ENCODE measurements around the gene USP35.
"Not testable (repeated sequence)": the region's sequence is repeated elsewhere in the genome, so short reads cannot be mapped to it uniquely, and the experiment has no call there.

Gene USP35

GRCh38 chr11:78216571-78217287, 28.0 kb downstream of the USP35 start:
- DNase-seq: no peak

DNA sequence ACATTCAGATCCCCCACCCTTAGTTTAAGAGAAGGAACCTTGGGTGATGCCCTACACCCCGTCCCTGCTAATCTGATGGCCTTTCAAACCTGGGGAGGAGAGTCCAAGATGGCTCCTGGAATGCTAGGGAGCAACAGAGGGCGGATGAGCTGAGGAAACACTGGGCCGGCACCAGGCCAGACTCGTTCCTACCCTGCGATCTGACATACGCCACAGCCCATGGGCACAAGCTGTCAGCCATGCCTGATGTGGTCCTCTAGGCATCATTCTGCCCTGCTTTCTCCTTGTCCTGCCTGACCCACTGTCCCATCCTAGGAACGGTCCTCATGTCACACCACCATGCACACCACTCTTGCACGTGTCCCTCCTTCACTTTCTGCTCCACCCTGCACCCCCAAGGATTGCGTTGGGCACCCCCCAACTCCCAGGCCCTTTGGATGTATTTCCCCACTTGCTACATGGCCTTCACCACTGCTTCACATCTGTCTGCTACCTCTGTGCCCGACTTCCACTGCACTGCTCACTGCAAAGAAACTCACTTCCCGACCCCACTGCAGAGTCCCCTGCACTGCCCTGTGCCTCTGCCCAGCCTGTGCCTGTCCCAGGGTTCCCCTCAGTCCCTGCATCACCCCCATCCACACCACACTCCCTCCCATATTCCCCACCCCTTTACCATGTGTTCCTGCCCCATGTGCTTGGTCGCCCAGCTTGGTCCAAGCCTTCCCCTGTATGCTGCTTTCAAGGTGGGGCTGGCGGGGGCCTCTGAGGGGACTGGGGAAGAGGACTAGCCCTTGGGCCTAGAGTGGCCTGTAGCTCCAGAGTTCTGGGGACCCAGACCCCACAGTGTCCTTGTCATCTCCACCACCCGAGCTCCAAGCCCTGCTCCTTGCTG, 29.2 kb downstream of the USP35 start:
- no peak for DNase-seq

DNA sequence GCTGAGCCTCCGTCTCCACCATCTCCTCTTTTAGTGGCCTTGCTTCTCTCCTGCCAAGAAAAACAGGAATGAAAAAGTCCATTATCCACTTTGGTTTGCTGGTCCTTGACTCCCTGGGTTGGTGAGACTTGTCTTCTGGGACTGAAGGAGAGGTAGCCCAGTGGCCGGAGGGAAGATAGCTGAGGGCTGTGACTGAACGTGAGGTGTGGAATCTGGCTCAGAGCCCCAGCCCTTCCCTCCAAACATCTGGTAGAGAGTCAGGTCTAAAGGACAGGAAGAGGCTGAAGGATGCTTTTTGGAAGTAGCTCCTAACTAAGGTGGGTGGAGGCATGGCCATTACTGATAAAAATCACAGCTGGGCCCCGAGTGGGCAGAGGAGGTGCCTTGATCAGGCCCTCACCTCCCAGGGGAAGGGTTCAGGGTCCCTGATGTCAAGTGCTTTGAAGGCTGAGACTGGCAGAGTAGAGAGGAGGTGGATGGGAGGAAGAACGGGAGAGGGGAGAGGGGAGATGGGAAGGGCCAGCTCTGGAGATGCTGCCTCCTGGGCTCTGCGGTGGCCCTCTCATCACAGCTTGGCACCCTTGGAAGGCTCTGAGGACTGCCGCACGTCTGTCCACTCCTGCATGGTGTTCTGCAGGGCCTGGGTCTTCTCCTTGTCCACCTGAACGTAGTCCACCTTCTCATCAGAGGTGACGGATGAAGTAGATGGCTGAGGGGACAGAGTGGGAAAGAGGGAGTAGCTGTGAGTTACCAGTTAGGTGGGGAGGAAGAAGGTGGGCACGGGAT, 30.2 kb downstream of the USP35 start:
- DNase-seq: no peak

GRCh38 chr11:78219493-78220217, 30.9 kb downstream of the USP35 start:
- DNase-seq: no peak

DNA sequence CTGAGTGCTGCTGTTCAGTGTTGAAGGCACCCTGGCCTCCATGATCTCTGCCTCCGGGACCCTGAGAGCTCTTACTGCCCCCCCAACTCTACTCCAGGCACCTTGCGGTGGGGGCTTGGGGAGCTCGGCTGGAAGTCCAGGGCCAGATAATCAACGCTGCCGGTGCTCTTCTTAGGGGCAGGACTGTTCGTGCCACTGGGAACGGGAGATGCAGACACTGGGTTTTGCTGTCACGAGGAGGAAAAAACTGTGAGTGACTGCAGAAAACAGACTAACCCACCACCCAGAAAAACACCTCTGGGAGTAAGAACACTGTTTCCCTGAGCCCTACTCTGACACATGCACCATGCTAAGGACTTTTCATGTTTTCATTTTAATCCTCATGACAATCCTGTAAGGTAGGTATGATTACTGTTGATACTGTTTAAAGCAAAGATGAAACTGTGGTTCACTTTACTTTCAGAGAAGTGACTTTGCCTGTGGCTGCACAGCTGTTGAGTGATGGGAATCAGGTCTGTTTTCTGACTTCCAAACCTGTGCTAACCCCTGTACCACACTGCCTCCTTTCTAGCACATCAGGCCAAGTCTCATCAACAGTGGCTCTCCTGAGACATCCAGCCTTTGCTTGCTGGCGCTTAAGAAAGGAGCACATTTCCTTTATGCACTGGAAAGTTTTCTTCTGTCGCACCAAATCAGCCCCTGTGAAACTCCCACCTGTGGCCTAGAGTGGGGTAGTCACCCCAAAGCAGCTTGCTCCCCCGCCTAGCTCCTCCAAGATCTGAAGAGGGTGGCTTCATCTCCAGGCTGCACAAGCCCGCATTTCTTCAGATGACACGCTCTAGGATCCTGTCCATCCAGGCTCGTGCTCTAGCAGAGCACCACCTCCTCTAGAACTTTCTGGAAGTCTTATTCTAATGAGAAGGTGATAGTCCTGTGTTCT, 31.8 kb downstream of the USP35 start:
- no peak for DNase-seq

- no peak for DNase-seq
Measured at GRCh38 chr11:78221396-78222315, 32.9 kb downstream of the USP35 start.

GRCh38 chr11:78222726-78223125, 34.0 kb downstream of the USP35 start:
- DNase-seq: not testable (repeated sequence)

- DNase-seq: no peak
Measured at GRCh38 chr11:78223320-78223954, 34.7 kb downstream of the USP35 start.

DNA sequence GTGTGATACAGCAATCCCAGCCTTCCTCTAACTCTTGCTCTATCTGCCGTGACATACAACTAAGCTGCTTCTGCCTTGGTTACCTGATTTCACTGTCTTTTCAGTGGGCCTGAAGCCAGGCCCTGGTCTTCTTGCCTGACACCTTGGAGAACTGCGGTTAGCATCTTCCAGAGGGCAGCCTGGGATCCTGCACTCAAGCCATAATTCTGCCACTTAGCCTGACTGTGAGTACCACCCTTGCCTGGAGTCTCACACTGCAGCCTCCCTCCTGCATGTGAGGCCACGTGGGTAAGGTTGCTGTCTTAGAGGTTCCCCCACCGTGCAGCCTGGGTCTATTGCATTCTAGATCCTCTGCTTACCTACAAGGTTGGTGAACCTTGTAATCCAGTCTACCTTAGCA, 35.8 kb downstream of the USP35 start:
- no peak for DNase-seq

DNA sequence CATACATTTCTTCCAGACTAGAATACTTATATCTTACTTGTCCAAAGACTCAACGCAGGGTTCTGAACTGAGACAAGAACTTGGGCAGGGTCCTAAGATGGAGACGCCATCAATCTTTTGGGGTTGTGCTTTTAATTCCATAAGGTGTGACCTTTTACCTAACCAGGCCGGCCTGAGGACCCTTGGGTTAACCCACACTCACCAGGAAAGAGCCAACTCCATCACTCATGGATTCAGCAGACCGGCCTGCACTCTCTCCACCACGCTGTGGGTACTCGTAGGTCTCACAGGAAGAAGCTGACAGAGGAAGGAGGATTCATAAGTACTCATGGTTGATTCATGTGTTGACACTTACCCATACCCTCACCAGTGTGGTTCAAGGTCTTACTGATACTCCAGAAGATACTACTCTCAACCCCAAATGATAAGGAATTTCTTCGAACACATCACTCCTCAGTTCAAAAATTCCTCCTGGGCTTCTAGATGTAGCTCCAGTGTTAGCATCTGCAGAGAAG, 36.2 kb downstream of the USP35 start:
- no peak for DNase-seq

DNA sequence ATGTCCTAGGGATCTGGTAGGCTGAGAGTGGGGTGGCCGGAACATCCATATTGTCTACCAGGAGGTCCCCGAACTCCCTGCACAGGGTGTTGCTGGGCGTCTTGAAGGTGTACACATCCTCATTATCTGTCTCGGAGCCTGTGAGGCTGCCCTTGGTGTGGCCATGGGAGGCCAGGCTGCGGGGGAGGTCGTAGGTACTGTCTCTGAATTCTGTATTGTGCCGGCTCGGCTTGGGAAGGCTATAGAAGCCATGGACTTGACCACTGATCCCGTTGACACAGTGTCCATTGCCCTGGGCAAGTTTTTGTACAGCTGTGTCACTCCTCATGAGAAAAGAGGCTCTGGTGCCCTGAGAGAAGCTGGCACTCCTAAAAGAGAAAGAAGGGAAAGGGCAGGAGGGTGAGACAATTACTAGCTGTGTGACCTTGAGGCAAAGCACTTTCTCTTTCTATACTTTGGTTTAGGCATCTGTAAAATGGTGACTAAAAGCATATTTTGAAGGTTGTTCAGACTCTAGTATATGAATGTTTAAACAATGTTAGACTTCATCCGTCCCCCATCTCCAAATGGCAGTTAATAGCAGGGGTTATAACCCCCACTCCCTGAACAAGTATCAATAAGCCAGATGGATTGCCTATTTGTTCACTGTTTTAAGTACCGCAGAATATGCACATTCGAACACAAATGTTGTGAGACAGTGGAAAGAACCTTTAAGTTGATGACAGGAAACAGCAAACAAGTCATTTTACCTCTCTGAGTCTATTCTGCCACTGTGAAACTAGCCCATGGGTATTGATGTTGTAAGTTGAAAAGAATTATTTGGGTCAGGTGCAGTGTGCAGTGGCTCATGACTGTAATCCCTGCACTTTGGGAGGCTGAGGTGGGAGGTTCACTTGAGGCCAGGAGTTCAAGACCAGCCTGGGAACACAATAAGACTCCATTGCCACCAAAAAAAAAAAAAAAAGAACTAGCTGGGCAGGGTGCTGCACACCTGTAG, 38.3 kb downstream of the USP35 start:
- no peak for DNase-seq

GRCh38 chr11:78227921-78228320, 39.2 kb downstream of the USP35 start:
- no peak for DNase-seq

GRCh38 chr11:78228467-78228866, 39.7 kb downstream of the USP35 start:
- peak; percentile 41 for DNase-seq

GRCh38 chr11:78229106-78229505, 40.4 kb downstream of the USP35 start:
- DNase-seq: no peak

GRCh38 chr11:78230161-78230877, 41.6 kb downstream of the USP35 start:
- no peak for DNase-seq

DNA sequence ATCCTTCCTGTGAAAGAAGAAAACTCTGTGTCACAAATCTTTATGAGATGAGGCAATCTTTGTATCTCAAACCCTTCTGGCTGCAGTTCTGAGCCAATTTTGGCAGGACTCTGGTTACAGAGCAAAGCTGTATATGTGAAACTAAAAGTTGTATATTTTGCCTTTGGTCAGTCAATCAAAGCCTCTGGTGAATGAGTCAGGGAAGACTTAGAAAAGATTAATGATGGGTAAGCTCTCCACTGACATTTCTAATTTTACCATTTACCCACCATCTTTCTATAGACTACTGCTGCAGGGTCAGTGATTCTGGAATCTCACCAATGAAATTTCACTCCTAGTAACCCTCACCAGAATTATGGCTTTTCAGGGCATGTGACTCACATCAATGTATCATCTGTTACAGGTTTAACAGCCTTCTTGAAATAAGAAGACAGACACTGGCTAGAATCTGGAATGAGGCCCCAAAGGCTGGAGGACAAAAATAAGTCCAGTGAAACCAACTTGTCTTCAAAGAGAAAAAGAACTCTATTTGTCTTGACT, 43.3 kb downstream of the USP35 start:
- DNase-seq: no peak

- DNase-seq: not testable (repeated sequence)
Measured at GRCh38 chr11:78233046-78233445, 44.3 kb downstream of the USP35 start.

All from NCI-H1417 treated with DMSO at 0.1 percent for 48 hours (cell line).